ENCODE measurements around the gene DEFB128.

- TF ChIP-seq CTCF (conservative IDR thresholded peaks at IDR 0.05; ENCODE audit: low read depth, low read length) (no peak), SMC3 (IDR thresholded peaks at IDR 0.05; ENCODE audit: low read depth, low read length) (no peak), RAD21 (IDR thresholded peaks at IDR 0.05; ENCODE audit: low read length) (no peak), BHLHE40 (IDR thresholded peaks at IDR 0.05; ENCODE audit: low read depth, low read length) (no peak), MAFK (IDR thresholded peaks at IDR 0.05; ENCODE audit: low read depth, low read length) (no peak), CEBPB (IDR thresholded peaks at IDR 0.05; ENCODE audit: low read depth, low read length) (no peak)
Observed at GRCh38 chr20:184288-184687, 5.2 kb downstream of the DEFB128 start.
